Omental fat pad (tissue), 4 donors: Measurements from ENCODE around the gene PRTFDC1. TPM values are rescaled to one million over a fixed set of nuclear protein-coding genes. Genes with fewer than 3 reads are reported as not detected.

ENCODE experiments used
- ATAC-seq: fragments of 150-250 bp; one replicate; pipeline ENCODE4 v1.9.1; 2016; ENCODE audit warnings: mild to moderate bottlenecking, moderate library complexity; ENCODE audit not compliant: low FRiP score
- DNase-seq: peaks from one replicate; pipeline ENCODE4 v3.0.0-alpha.2; 2019; ENCODE audit warnings: low spot score
- CTCF ChIP-seq, 3 donors: fragments of 450-650 bp; IDR thresholded peaks; one replicate each; pipeline ENCODE4 v1.5.1; 2016 to 2017; ENCODE audit warnings: antibody characterized with exemption in 3 of 3, mild to moderate bottlenecking in 3 of 3, moderate library complexity in 2 of 3
- total RNA-seq, 4 donors: library from RNA; depleted of rRNA; stranded (reverse); fragments of >200 nt; gene quantifications; one replicate each; pipeline ENCODE4 v1.1.0, GENCODE V29; 2016

Gene PRTFDC1
- total RNA-seq, 4 donors from 2014 or later, result 1.4 to 5.4 (median 2.5) TPM

GRCh38 chr10:24886290-24886680, 66.1 kb downstream of the PRTFDC1 start:
- TF ChIP-seq CTCF (IDR thresholded peaks at IDR 0.05), result no peak
- no peak for ATAC-seq
- DNase-seq, result no peak

DNA sequence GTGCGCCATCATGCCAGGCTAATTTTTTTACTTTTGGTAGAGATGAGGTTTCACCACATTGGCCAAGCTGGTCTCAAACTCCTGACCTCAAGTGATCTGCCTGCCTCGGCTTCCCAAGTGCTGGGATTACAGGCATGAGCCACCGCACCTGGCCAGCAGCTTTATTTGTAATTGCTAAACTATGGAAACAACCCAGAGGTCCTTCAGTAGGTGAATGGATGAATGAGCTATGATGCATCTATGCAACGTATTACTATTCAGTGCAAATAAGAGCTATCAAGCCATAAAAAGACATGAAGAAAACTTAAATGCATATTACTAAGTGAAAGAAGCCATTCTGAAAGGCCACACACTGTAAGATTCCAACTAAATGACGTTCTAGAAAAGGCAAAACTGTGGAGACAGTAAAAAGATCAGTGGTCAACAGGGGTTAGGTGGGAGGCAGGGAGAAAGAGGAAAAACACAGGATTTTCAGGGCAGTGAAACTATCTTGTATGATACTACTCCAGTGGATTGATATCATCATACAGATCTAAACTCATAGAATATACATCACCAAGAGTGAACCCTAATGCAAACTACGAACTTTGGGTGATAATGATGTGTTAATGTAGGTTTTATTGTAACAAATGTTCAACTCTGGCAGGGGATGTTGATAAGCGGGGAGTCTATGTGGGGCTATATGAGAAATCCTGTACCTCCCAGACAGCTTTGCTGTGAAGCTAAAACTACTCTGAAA, 66.7 kb downstream of the PRTFDC1 start:
- no peak for TF ChIP-seq CTCF (IDR thresholded peaks at IDR 0.05)
- no peak for DNase-seq
- no peak for ATAC-seq

DNA sequence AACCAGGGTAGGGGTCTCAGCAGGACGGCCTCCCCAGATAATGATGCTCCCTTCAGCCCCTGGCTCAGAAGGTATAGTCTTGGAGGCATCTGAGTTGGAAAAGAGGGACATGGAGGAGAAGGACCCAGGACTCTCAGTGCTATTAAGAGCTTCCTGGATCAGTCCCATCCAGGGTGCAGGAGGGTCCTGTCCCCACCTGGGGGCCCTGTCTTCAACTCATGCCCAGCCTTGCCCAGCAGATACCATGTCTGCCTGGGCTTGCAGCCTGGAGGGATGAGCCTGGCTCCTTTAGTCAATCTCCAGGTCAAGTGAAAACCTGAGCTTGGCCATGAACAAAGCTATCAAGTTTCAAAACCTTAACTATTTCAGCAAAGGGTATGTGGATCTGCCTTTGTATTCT, 67.6 kb downstream of the PRTFDC1 start:
- TF ChIP-seq CTCF (IDR thresholded peaks at IDR 0.05), result no peak
- no peak for ATAC-seq
- no peak for DNase-seq

DNA sequence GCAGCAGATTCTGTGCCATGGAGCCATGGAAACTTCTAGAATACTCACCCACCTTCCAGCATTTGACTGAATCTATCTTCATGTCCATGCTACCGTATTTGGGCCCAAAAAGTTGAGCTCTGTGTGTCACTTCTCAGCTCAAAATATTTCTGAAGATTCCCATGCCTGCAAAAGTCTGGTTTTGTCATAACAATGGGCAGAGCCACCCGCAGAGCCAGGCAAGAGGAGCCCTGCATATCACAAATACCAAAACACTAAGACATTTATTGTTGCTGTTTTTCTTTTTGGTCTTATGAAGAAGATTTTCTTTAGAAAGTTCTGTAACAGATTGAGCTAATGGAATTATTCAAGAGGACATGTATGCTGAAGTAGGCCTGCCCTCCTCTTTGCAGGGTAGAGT, 68.1 kb downstream of the PRTFDC1 start:
- no peak for TF ChIP-seq CTCF (IDR thresholded peaks at IDR 0.05)
- DNase-seq (no peak), ATAC-seq (no peak)

DNA sequence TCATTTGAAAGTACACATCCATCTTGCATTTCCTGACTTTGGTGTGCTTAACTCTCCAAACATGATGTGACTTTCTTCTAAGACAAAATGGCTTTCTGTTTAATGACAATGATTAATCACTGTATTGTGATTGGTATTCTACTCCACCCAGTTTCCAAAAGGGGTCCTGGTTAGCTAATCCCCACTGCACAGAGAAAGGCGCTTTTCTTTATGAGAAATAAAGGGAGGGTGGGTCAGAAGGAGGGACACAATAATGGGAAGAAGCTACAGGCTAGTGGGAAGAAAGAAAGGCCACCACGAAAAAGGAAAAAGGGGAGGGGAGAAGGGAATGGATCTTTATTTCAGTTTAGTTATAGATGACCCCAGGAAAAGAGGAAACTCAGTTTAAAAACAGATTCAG, 69.2 kb downstream of the PRTFDC1 start:
- DNase-seq (no peak), ATAC-seq (no peak)
- TF ChIP-seq CTCF (IDR thresholded peaks at IDR 0.05), result no peak

DNA sequence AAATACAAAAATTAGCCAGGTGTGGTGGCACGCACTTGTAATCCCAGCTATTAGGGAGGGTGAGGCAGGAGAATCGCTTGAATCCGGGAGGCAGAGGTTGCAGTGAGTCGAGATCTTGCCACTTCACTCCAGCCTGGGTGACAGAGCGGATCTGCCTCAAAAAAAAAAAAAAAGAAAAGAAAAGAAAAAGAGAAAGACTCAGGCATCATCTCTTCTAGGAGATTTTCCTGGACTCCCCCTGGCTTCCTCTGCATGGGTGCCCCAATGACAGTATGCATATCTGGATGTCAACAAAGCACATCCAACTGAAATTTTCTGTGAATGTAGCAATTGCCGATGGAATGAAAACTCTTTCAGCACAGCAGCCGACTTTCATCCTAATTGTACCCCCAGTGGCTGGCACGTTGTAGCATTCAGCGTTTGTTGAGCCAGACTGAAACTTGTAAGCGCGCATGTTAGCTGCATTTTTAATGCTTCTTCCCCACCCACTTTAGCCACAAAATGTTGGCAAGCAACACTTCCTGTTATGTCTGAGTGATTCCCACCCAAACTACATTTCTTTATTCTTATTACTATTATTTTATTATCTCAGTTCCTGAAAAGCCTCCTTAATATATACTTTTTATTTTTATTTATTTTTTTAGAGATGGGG, 70.2 kb downstream of the PRTFDC1 start:
- ATAC-seq (no peak), DNase-seq (no peak)
- no peak for TF ChIP-seq CTCF (IDR thresholded peaks at IDR 0.05)

DNA sequence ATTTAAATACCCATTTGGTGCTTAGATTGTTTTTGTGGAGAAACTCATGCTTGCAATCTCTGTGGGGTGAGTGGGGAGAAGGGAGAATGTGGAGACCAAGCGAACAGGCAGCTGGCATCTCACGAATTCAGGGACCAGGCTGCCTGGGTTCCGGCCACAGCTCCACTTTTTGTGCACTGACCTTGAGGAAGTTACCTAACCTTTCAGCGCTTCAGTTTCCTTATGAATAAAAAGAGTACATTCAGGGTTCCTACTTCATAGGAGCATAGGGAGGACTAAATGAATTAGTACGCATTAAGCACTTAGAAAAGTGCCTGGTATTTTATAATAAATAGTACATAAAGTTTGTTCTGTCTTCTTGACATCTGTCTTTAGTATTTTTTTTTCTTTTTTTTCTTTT, 72.5 kb downstream of the PRTFDC1 start:
- DNase-seq (no peak), ATAC-seq (no peak)
- no peak for TF ChIP-seq CTCF (IDR thresholded peaks at IDR 0.05)
